GM10847 (cell line): Measurements from ENCODE around the gene FZD4.

Experiments used
- POLR2A ChIP-seq: IDR thresholded peaks from 2 replicates; pipeline ENCODE4 v1.6.1; 2011; ENCODE audit not compliant: insufficient read length; ENCODE audit errors: extremely low read depth

Gene FZD4

DNA sequence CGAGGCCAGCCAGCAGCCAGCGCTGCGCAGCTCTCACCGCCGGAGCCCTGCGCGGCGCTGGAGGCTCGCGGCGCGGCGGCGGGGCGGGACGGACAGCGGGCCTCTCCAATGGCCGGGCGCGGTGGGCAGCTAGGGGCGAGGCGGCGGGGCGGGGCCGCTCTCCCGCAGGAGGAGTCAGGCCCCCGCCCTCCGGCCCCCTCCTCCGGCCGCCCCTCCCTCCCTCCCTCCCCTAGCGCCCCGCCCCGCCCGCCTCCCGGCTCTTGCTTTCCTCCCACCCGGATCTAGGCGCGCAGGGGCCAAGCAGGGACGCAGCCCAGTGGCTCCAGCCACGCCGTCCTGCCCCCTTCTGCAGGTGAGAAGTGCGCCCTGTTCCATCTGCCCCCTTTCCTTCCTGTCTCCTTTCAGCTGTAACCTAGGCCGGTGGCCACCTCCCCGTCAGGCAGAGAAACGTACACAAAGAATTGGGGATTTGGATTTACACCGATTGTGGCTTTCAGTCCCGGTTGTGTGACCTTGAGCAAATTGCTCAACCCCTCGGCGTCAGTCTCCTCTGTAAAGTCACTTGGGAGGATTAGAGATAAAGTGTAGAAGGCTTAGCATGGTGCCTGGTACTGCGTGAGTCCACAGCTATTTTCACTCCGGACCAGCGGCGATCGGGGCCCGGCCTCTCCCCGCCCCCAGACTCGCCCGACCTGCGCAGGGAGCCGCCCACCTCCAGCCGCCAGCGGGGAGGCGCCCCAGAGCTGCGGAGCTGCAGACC is at the start of gene FZD4:
TSS of gene FZD4 (minus strand) at position 35 of the 760 bp plus-strand sequence. CDS start 310 bp downstream, outside the sequence.
- no peak for TF ChIP-seq POLR2A

- no peak for TF ChIP-seq POLR2A
These were observed 47.7 kb upstream of the FZD4 start for GRCh38 chr11:87002918-87003317.

- TF ChIP-seq POLR2A: no peak
These were observed 44.9 kb upstream of the FZD4 start for GRCh38 chr11:86999859-87000753.

DNA sequence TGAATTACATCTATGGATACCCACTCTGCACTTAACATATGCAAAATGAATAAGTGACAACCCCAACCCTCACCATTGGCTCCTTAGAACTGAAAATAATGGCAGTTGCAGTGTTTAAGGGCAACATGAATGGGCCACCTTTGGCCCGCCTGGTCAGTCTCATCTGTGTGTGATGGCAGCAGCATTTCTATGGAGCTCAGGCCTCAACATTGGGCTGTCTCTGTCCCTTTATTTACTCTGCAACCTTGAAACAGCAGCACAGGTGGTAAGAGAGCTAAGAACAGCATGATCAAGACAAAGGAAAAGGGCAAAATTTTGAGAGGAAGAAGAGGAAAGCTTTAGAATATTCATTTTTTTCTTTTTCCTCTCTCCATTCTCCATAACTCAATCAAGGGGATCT is 44.2 kb upstream of the FZD4 start:
- no peak for TF ChIP-seq POLR2A

DNA sequence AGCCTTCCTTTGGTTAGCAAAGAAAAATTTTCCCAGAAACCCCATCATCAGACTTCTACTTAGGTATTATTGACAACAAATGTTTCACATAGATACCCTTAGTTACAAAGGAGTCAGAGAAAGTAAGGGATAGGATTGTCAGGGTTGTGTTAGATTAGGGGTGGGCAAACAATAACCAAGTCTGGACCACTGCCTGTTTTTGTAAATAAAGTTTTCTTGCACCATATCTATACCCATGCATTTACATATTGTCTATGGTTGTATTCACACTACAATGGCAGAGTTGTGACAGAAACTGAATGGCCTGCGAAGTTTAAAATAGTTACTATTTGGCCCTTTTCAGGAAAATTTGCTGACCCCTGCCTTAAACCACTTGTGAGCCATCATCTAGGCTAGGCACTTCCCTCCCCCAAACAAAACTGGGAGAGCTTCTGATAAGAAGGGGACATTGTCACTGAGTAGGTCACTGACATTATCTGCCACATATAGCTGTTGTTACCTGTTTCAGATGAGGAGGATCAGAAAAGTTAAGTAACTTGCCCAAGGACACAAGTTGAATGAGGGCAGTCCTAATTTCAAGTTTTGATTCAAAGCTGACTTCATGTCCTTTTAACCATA is 41.9 kb upstream of the FZD4 start:
- no peak for TF ChIP-seq POLR2A

- TF ChIP-seq POLR2A: no peak
These were observed 37.8 kb upstream of the FZD4 start for GRCh38 chr11:86993031-86993430.

GRCh38 chr11:86991341-86991740 is 36.1 kb upstream of the FZD4 start:
- TF ChIP-seq POLR2A: no peak

DNA sequence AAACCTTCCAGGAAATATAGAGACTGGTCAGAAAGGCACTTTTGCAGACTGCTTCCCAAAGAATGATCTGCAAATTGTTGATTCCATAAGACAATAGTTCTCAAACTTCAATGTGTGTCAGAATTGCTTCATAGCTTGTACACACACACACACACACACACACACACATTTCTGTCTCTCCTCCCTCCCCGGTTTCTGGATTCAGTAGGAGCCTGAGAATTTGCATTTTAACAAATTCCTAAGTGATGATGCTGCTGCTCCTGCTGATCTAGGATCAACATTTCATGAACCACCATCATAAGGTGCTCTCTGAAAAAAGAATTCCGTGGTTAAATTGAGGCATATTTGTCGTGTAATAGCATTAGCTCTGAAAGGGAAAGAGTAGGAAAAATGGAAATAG is 35.3 kb upstream of the FZD4 start:
- TF ChIP-seq POLR2A: no peak

DNA sequence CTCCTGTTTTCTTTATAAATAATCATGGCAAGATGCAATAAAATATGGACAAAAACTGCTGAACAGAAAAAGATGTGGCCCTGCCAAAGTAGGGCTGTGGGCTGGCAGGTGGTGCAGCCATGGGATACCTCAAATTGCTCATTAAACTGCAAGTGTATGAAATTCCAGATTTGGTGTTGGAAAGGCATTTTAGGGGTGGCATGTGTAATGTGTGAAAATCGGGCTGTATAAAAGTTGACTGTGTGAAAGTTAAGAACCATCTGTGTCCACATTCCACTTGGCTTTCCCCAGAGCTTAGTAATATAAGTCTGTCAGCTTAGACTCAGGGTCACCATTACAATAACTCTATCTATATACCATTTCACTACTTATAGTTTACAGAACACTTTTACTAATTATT is 34.8 kb upstream of the FZD4 start:
- TF ChIP-seq POLR2A: no peak

GRCh38 chr11:86988351-86988881 is 33.2 kb upstream of the FZD4 start:
- no peak for TF ChIP-seq POLR2A

DNA sequence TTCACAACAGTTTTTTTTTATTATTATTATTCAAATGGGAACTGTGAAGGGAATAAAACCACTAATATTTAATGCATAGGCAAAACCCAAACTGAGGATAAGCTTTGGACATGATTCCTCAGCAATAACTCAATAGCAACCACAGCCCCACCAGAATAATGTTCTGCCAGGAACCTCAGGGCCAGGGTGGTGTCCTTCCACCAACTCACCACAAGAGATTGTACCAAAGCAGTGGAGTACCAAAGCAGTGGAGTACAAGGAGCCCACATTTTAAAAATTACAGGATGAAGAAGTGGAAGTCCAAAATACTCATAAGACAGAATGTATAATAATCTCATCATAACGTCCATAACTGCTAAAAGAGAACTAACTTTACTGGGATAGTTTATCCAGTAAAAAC is 32.5 kb upstream of the FZD4 start:
- TF ChIP-seq POLR2A: no peak

DNA sequence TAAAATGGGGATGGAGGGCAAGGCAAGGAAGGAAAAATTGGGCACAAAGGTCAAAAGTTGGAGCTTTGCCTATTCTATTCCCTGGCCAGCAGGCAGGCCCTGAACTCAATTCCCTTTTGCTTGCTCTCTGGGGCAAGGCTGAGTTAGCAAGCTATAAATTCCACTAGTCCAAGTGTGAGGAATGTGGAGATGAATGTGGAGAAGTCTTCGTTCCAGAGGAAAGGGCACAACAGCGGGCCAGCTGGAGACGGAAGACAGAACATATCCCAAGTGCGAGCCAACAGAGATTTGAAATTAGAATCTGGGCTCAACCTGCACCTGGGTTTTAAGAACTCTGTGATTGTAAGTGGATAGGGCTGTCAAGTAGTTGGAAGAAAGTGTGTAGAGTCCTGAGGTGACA is 29.5 kb upstream of the FZD4 start:
- TF ChIP-seq POLR2A: no peak

- TF ChIP-seq POLR2A: no peak
These were observed 27.9 kb upstream of the FZD4 start for GRCh38 chr11:86983021-86983488.

- no peak for TF ChIP-seq POLR2A
These were observed 26.8 kb upstream of the FZD4 start for GRCh38 chr11:86981777-86982540.
